Measurements from ENCODE around the gene MYL2. TPM values are rescaled to one million over a fixed set of nuclear protein-coding genes. Genes with fewer than 3 reads are reported as not detected.
A peak's percentile ranks its signal among the peaks of the same experiment; 100 is the strongest.

MYL2 gene
- total RNA-seq, 1 donor from 2014 or later, result not detected

- Histone ChIP-seq H3K4me3 (no peak overlapping the region), H3K9me3 (no peaks in the 10 kb centered on the region), H3K27me3 (peaks cover 5% of the 10 kb centered on the region), H3K4me1 (no peaks in the 10 kb centered on the region), H3K36me3 (no peaks in the 10 kb centered on the region), H3K27ac (no peak overlapping the region)
- TF ChIP-seq, protein P1, sequence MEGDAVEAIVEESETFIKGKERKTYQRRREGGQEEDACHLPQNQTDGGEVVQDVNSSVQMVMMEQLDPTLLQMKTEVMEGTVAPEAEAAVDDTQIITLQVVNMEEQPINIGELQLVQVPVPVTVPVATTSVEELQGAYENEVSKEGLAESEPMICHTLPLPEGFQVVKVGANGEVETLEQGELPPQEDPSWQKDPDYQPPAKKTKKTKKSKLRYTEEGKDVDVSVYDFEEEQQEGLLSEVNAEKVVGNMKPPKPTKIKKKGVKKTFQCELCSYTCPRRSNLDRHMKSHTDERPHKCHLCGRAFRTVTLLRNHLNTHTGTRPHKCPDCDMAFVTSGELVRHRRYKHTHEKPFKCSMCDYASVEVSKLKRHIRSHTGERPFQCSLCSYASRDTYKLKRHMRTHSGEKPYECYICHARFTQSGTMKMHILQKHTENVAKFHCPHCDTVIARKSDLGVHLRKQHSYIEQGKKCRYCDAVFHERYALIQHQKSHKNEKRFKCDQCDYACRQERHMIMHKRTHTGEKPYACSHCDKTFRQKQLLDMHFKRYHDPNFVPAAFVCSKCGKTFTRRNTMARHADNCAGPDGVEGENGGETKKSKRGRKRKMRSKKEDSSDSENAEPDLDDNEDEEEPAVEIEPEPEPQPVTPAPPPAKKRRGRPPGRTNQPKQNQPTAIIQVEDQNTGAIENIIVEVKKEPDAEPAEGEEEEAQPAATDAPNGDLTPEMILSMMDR (IDR thresholded peaks at IDR 0.05), result no peak
- intact Hi-C loops (cut with DNase I), result no loop called here
- DNase-seq, result no peak
- ATAC-seq, result no peak
Measured at GRCh38 chr12:110912263-110912662, 8.1 kb downstream of the MYL2 start.

DNA sequence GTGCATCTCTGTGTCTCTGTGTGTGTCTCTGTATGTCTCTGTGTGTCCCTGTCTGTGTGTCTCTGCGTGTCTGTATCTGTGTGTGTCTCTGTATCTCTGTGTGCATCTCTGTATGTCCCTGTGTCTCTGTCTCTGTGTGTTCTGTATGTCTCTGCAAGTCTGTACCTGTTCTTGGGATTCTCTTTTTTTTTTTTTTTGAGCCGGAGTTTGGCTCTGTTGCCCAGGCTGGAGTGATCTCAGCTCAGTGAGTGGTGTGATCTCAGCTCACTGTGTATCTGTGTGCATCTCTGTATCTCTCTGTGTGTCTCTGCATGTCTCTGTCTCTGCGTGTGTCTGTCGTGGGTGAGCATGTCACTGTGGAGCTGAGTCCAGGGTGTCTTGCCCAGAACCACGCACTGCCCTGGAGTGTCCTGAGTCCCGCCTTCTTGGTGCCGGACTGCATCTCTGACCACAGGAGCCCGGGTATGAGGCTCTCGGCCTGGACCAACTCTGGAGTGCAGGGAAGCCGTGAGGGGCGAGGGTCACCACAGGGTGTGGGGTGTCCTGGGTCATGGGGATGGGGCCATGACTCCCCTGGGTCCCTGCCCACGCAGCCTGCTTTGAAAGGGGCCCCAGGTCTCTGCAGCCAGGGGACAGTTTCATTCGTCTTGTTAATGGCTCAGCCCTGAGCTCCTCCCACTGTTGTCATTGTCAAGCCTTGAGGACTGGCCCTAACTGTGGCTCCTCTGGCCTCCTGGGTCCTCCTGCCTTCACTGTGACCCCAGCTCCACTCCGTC lies 11.8 kb downstream of the MYL2 start:
- no peak for DNase-seq
- TF ChIP-seq, protein P1 (IDR thresholded peaks at IDR 0.05), result no peak
- no peak overlapping the region for H3K27ac ChIP-seq

DNA sequence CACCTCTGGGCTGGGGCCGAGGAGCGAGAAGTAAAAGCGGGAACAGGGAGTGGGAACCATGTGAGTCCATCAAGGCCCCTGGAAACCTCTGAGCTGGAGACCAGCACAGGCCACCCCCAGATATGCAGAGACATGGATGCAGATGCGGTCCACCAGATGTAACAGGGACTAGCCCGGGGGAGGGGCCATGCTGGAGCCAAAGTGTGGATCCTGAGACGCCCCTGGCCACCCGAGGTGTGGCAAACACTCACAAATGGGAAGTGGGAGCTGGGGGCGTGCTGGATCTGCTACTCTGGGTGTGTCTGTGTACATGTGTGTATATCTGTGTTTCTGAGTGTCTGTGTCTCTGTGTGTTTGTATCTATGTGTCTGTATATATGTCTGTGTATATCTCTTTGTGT lies 12.8 kb downstream of the MYL2 start:
- TF ChIP-seq, protein P1 (IDR thresholded peaks at IDR 0.05), result no peak
- no peaks in the 10 kb centered on the region for H3K4me1 ChIP-seq
- H3K27ac ChIP-seq, result no peak overlapping the region
- peak; percentile 37 for ATAC-seq
- H3K9me3 ChIP-seq, result no peaks in the 10 kb centered on the region
- no peaks in the 10 kb centered on the region for H3K36me3 ChIP-seq
- H3K27me3 ChIP-seq, result peaks cover 9% of the 10 kb centered on the region
- H3K4me3 ChIP-seq, result no peak overlapping the region
- intact Hi-C loops (cut with DNase I), result no loop called here
- no peak for DNase-seq

More for the DNA sequence above, 11.8 kb downstream of the MYL2 start:
- H3K9me3 ChIP-seq, result no peaks in the 10 kb centered on the region
- no peaks in the 10 kb centered on the region for H3K4me1 ChIP-seq
- peaks cover 9% of the 10 kb centered on the region for H3K27me3 ChIP-seq
- H3K4me3 ChIP-seq, result no peak overlapping the region
- ATAC-seq, result no peak
- intact Hi-C loops (cut with DNase I), result no loop called here
- no peaks in the 10 kb centered on the region for H3K36me3 ChIP-seq

GRCh38 chr12:110906985-110907384 lies 13.4 kb downstream of the MYL2 start:
- ATAC-seq (no peak), DNase-seq (no peak)
- no peak overlapping the region for H3K4me3 ChIP-seq
- peaks cover 9% of the 10 kb centered on the region for H3K27me3 ChIP-seq
- no peaks in the 10 kb centered on the region for H3K4me1 ChIP-seq
- no peak overlapping the region for H3K27ac ChIP-seq
- no peaks in the 10 kb centered on the region for H3K36me3 ChIP-seq
- no peaks in the 10 kb centered on the region for H3K9me3 ChIP-seq
- TF ChIP-seq, protein P1 (IDR thresholded peaks at IDR 0.05), result no peak
- intact Hi-C loops (cut with DNase I), result no loop called here

- H3K4me1 ChIP-seq, result no peaks in the 10 kb centered on the region
- H3K27me3 ChIP-seq, result peaks cover 9% of the 10 kb centered on the region
- no peak overlapping the region for H3K4me3 ChIP-seq
- DNase-seq (no peak), ATAC-seq (no peak)
- H3K36me3 ChIP-seq, result no peaks in the 10 kb centered on the region
- intact Hi-C loops (cut with DNase I), result no loop called here
- no peaks in the 10 kb centered on the region for H3K9me3 ChIP-seq
- H3K27ac ChIP-seq, result no peak overlapping the region
- TF ChIP-seq, protein P1 (IDR thresholded peaks at IDR 0.05), result no peak
Measured at GRCh38 chr12:110906516-110906915, 13.9 kb downstream of the MYL2 start.

All from upper lobe of right lung (tissue), 1 donor.